NCI-H1092 (cell line): ENCODE measurements around the gene DGLUCY.
A peak's percentile ranks its signal among the peaks of the same experiment; 100 is the strongest.
"Not testable (repeated sequence)": the region's sequence is repeated elsewhere in the genome, so short reads cannot be mapped to it uniquely, and the experiment has no call there.

Experiments used
- DNase-seq: peaks from one replicate; lab custom pipeline; 2025; lab: John Stamatoyannopoulos, UW

The DGLUCY gene

GRCh38 chr14:91169951-91170350, 56.1 kb downstream of the DGLUCY start:
- no peak for DNase-seq

- DNase-seq, result no peak
Observed at GRCh38 chr14:91170504-91171121, 56.7 kb downstream of the DGLUCY start.

- DNase-seq, result no peak
Observed at GRCh38 chr14:91171291-91171690, 57.4 kb downstream of the DGLUCY start.

- DNase-seq, result peak; percentile 44
Observed at GRCh38 chr14:91173221-91173670, 59.4 kb downstream of the DGLUCY start.

GRCh38 chr14:91173904-91174303, 60.0 kb downstream of the DGLUCY start:
- DNase-seq, result no peak

- DNase-seq, result no peak
Observed at GRCh38 chr14:91175291-91176201, 61.7 kb downstream of the DGLUCY start.

- DNase-seq, result peak; percentile 66
Observed at GRCh38 chr14:91177073-91178034, 63.5 kb downstream of the DGLUCY start.

GRCh38 chr14:91180611-91181010, 66.7 kb downstream of the DGLUCY start:
- DNase-seq, result no peak

- DNase-seq, result not testable (repeated sequence)
Observed at GRCh38 chr14:91182753-91183152, 68.9 kb downstream of the DGLUCY start.

GRCh38 chr14:91184559-91184958, 70.7 kb downstream of the DGLUCY start:
- DNase-seq, result no peak

GRCh38 chr14:91185721-91186120, 71.8 kb downstream of the DGLUCY start:
- DNase-seq, result no peak

- DNase-seq, result no peak
Observed at GRCh38 chr14:91186515-91187066, 72.7 kb downstream of the DGLUCY start.

- DNase-seq, result no peak
Observed at GRCh38 chr14:91187271-91187670, 73.4 kb downstream of the DGLUCY start.

GRCh38 chr14:91190853-91191252, 77.0 kb downstream of the DGLUCY start:
- DNase-seq, result no peak

- no peak for DNase-seq
Observed at GRCh38 chr14:91193069-91193468, 79.2 kb downstream of the DGLUCY start.

GRCh38 chr14:91195881-91196280, 82.0 kb downstream of the DGLUCY start:
- DNase-seq, result no peak

GRCh38 chr14:91197631-91198030, 83.8 kb downstream of the DGLUCY start:
- no peak for DNase-seq

GRCh38 chr14:91200802-91201201, 86.9 kb downstream of the DGLUCY start:
- DNase-seq, result not testable (repeated sequence)

- DNase-seq, result no peak
Observed at GRCh38 chr14:91202234-91202974, 88.5 kb downstream of the DGLUCY start.

GRCh38 chr14:91204657-91205056, 90.8 kb downstream of the DGLUCY start:
- no peak for DNase-seq

- no peak for DNase-seq
Observed at GRCh38 chr14:91205459-91205858, 91.6 kb downstream of the DGLUCY start.
